Peyer's patch (tissue), 4 donors: Measurements from ENCODE around the gene VTCN1.

Source experiments
- CTCF ChIP-seq, 6 experiments: fragments of 450-650 bp in 4 of 6; fragments of 200-600 bp in 2 of 6; sonication (generic) in 1 of 6; IDR thresholded peaks; one replicate each; pipeline ENCODE4 v1.5.1; 2017 to 2019; ENCODE audit warnings: antibody characterized with exemption in 6 of 6, mild to moderate bottlenecking in 3 of 6, moderate library complexity in 1 of 6
- POLR2A ChIP-seq, 2 donors: fragments of 450-650 bp; IDR thresholded peaks; one replicate each; pipeline ENCODE4 v1.5.1; 2017; ENCODE audit warnings: antibody characterized with exemption in 2 of 2, mild to moderate bottlenecking in 2 of 2, moderate library complexity in 2 of 2

- no peak for TF ChIP-seq POLR2A (IDR thresholded peaks at IDR 0.05)
- TF ChIP-seq CTCF (IDR thresholded peaks at IDR 0.05) = no peak
Measured at GRCh38 chr1:117105722-117106121, 105.0 kb downstream of the VTCN1 start.
